A673 (cell line): ENCODE measurements around the gene AP1AR. TPM values are rescaled to one million over a fixed set of nuclear protein-coding genes. Genes with fewer than 3 reads are reported as not detected.
"Not testable (repeated sequence)": the region's sequence is repeated elsewhere in the genome, so short reads cannot be mapped to it uniquely, and the experiment has no call there.

Source experiments
- BruUV-seq: library from RNA; stranded (reverse); fragments of 400-500 nt; replicated peaks from 2 replicates; lab custom pipeline; 2021; lab: Mats Ljungman, UMichigan
- CTCF ChIA-PET: fragments of 300-600 bp; sonication (Branson Sonifier 250); formaldehyde crosslinking; loops from one replicate; lab custom pipeline; 2022; ENCODE audit warnings: antibody characterized with exemption; lab: Charles Lee
- POLR2A ChIA-PET: fragments of 300-600 bp; sonication (Branson Sonifier 250); formaldehyde crosslinking; loops from one replicate; lab custom pipeline; 2022; ENCODE audit warnings: antibody characterized with exemption; ENCODE audit not compliant: low non-redundant PET; lab: Charles Lee
- DNase-seq: peaks from one replicate; pipeline ENCODE4 v3.0.0-alpha.2; 2015; ENCODE audit warnings: low spot score
- H3K27ac ChIP-seq: fragments of 200-600 bp; sonication (generic); 2 replicates; pipeline ENCODE4 v1.5.1; 2016; ENCODE audit warnings: mixed run types, low read depth, mild to moderate bottlenecking, mixed read lengths, antibody characterized with exemption, low read length; ENCODE audit not compliant: poor library complexity, severe bottlenecking
- H3K27me3 ChIP-seq: fragments of 200-600 bp; sonication (generic); replicated peaks from 2 replicates; pipeline ENCODE4 v1.6.1; 2017; ENCODE audit warnings: mixed run types, low read depth, mild to moderate bottlenecking, mixed read lengths, antibody characterized with exemption, low read length; ENCODE audit not compliant: insufficient read depth, poor library complexity
- H3K36me3 ChIP-seq: fragments of 200-600 bp; sonication (generic); 2 replicates; pipeline ENCODE4 v1.6.1; 2016; ENCODE audit warnings: mixed run types, mild to moderate bottlenecking, mixed read lengths, antibody characterized with exemption, low read length; ENCODE audit not compliant: insufficient read depth, poor library complexity, severe bottlenecking
- H3K4me1 ChIP-seq: fragments of 200-600 bp; sonication (generic); 2 replicates; pipeline ENCODE4 v1.6.1; 2017; ENCODE audit warnings: mixed run types, mild to moderate bottlenecking, mixed read lengths, antibody characterized with exemption, low read length; ENCODE audit not compliant: insufficient read depth, poor library complexity, severe bottlenecking
- H3K4me3 ChIP-seq: fragments of 200-600 bp; sonication (generic); 2 replicates; pipeline ENCODE4 v1.5.1; 2016; ENCODE audit warnings: low read depth, mixed run types, mild to moderate bottlenecking, mixed read lengths, low read length; ENCODE audit not compliant: poor library complexity, severe bottlenecking
- H3K9me3 ChIP-seq: fragments of 200-600 bp; sonication (generic); 2 replicates; pipeline ENCODE4 v1.6.1; 2016; ENCODE audit warnings: mixed run types, low read depth, mild to moderate bottlenecking, mixed read lengths, antibody characterized with exemption, low read length; ENCODE audit not compliant: poor library complexity, severe bottlenecking
- EZH2 ChIP-seq: fragments of 200-600 bp; sonication (generic); IDR thresholded peaks from 2 replicates; pipeline ENCODE4 v1.6.1; 2017; ENCODE audit warnings: borderline replicate concordance, low read depth, mild to moderate bottlenecking, mixed read lengths, antibody characterized with exemption, low read length; ENCODE audit not compliant: poor library complexity, severe bottlenecking
- intact Hi-C: fragments of 100-400 bp; cut with micrococcal nuclease; formaldehyde crosslinking; loops from one replicate; pipeline ENCODE4 v1.10.0; 2022; ENCODE audit not compliant: unreplicated experiment
- total RNA-seq: library from RNA; stranded (reverse); gene quantifications from 2 replicates; pipeline ENCODE4 v1.2.3, GENCODE V29; 2021
- TF ChIP-seq, protein P1 (sequence below): fragments of 300-800, 200-600 bp; sonication (generic); conservative IDR thresholded peaks from 2 replicates; pipeline ENCODE4 v1.5.1; 2017; ENCODE audit warnings: low read depth, mild to moderate bottlenecking, antibody characterized with exemption, low read length, moderate library complexity, mixed read lengths

Gene AP1AR
- total RNA-seq, 1 experiment from 2014 or later, result 24.9 TPM

- no TSS peak for BruUV-seq
- intact Hi-C loops, result no loop called here
- POLR2A ChIA-PET, result no interaction called here
- no peaks in the 10 kb centered on the region for H3K36me3 ChIP-seq
- H3K4me1 ChIP-seq, result no peaks in the 10 kb centered on the region
- no peaks in the 10 kb centered on the region for H3K9me3 ChIP-seq
- no peak overlapping the region for H3K27ac ChIP-seq
- DNase-seq, result no peak
- H3K4me3 ChIP-seq, result no peak overlapping the region
- TF ChIP-seq, protein P1, sequence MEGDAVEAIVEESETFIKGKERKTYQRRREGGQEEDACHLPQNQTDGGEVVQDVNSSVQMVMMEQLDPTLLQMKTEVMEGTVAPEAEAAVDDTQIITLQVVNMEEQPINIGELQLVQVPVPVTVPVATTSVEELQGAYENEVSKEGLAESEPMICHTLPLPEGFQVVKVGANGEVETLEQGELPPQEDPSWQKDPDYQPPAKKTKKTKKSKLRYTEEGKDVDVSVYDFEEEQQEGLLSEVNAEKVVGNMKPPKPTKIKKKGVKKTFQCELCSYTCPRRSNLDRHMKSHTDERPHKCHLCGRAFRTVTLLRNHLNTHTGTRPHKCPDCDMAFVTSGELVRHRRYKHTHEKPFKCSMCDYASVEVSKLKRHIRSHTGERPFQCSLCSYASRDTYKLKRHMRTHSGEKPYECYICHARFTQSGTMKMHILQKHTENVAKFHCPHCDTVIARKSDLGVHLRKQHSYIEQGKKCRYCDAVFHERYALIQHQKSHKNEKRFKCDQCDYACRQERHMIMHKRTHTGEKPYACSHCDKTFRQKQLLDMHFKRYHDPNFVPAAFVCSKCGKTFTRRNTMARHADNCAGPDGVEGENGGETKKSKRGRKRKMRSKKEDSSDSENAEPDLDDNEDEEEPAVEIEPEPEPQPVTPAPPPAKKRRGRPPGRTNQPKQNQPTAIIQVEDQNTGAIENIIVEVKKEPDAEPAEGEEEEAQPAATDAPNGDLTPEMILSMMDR, result no peak
- TF ChIP-seq EZH2, result no peak
- CTCF ChIA-PET, result no interaction called here
- H3K27me3 ChIP-seq, result no peaks in the 10 kb centered on the region
These were observed 29.6 kb upstream of the AP1AR start for GRCh38 chr4:112201915-112202505.

- Histone ChIP-seq H3K9me3 (no peaks in the 10 kb centered on the region), H3K27me3 (no peaks in the 10 kb centered on the region), H3K36me3 (no peaks in the 10 kb centered on the region), H3K27ac (no peak overlapping the region), H3K4me1 (no peaks in the 10 kb centered on the region), H3K4me3 (no peak overlapping the region)
- BruUV-seq, result no TSS peak
- CTCF ChIA-PET, result interaction anchor here (0.6 to 0.7 kb wide), 2 partner anchors 14 to 29 kb away, joined by 4 read pairs; no protein-coding TSS in a partner anchor
- no peak for DNase-seq
- intact Hi-C loops, result no loop called here
- TF ChIP-seq, protein P1, result no peak
- TF ChIP-seq EZH2, result no peak
- POLR2A ChIA-PET, result no interaction called here
These were observed 28.0 kb upstream of the AP1AR start for GRCh38 chr4:112203593-112203992.

DNA sequence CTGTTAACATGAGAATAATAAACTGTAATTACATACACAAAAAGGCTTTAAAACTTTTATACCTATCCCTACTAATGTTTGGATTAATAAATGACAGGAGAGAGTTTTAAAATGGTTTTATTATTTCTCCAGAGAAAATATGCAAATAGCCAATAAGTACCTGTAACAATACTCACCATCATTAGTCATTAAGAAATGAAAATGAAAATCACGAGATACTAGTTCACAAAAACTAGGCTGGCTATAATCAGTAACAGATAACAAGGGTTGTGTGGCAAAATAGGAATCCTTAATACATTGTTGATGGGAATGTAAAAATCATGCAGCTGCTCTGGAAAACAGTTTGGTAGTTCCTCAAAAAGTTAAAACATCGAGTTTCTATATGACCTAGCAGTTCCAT is 25.2 kb upstream of the AP1AR start:
- CTCF ChIA-PET, result no interaction called here
- no peak for TF ChIP-seq EZH2
- TF ChIP-seq, protein P1, result no peak
- Histone ChIP-seq H3K4me3 (no peak overlapping the region), H3K27ac (no peak overlapping the region), H3K36me3 (no peaks in the 10 kb centered on the region), H3K27me3 (no peaks in the 10 kb centered on the region), H3K4me1 (no peaks in the 10 kb centered on the region), H3K9me3 (no peaks in the 10 kb centered on the region)
- intact Hi-C loops, result no loop called here
- no TSS peak for BruUV-seq
- no peak for DNase-seq
- POLR2A ChIA-PET, result no interaction called here

GRCh38 chr4:112208137-112209095 is 23.2 kb upstream of the AP1AR start:
- BruUV-seq, CTCF ChIA-PET, POLR2A ChIA-PET, H3K4me3 ChIP-seq, H3K4me1 ChIP-seq, H3K27ac ChIP-seq, H3K9me3 ChIP-seq, intact Hi-C loops, H3K36me3 ChIP-seq, H3K27me3 ChIP-seq, DNase-seq: not testable (repeated sequence)
